ENCODE data around the gene PPP2R1A.

DNA sequence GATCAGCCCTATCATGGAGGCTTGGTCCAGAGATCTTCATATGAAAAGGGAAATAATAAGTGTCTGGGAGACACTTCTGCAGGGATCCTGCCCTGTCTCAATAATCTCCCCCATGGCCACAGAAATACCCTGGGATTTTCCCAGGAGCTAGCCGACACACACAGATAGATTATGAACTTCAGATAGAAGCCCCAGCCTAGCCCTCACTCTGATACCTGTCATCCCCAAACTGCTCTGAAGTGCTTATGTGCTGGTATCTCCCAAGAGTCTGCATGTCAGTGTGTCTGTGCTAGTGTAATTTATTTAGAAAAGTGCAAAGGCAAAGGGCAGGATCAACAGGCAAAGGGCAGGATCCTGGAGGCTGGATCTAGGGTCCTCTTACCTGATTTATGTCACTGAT, 40.8 kb downstream of the PPP2R1A start:
- TF ChIP-seq POLR2A (IDR thresholded peaks at IDR 0.05) (no peak), CTCF (IDR thresholded peaks at IDR 0.05) (no peak), EP300 (IDR thresholded peaks at IDR 0.05) (no peak)

Measured in stomach (tissue), 4 donors.